Osteocyte (in vitro differentiated cells): ENCODE results near the gene UBL4B. TPM values are rescaled to one million over a fixed set of nuclear protein-coding genes. Genes with fewer than 3 reads are reported as not detected.

Experiments used
- DNase-seq: peaks from one replicate; pipeline ENCODE4 v3.0.0; 2021; ENCODE audit warnings: mixed read lengths; ENCODE audit not compliant: unreplicated experiment; ENCODE audit errors: extremely low spot score
- H3K27ac Mint-ChIP-seq: one replicate; pipeline ENCODE4 v1.8.0; 2021; ENCODE audit warnings: mild to moderate bottlenecking, mixed read lengths; ENCODE audit not compliant: unreplicated experiment
- H3K27me3 Mint-ChIP-seq: one replicate; pipeline ENCODE4 v1.8.0; 2021; ENCODE audit warnings: mixed read lengths; ENCODE audit not compliant: unreplicated experiment
- H3K36me3 Mint-ChIP-seq: one replicate; pipeline ENCODE4 v1.8.0; 2021; ENCODE audit warnings: mixed read lengths; ENCODE audit not compliant: unreplicated experiment
- H3K4me1 Mint-ChIP-seq: one replicate; pipeline ENCODE4 v1.8.0; 2021; ENCODE audit warnings: mixed read lengths; ENCODE audit not compliant: unreplicated experiment
- H3K4me3 Mint-ChIP-seq: one replicate; pipeline ENCODE4 v1.8.0; 2021; ENCODE audit warnings: mild to moderate bottlenecking, moderate library complexity, mixed read lengths; ENCODE audit not compliant: unreplicated experiment
- H3K9me3 Mint-ChIP-seq: one replicate; pipeline ENCODE4 v1.8.0; 2021; ENCODE audit warnings: mixed read lengths; ENCODE audit not compliant: unreplicated experiment
- CTCF ChIP-seq: fragments of 200-600 bp; sonication (generic); IDR thresholded peaks from 2 replicates; pipeline ENCODE4 v1.5.0; 2021; ENCODE audit warnings: antibody characterized with exemption, mild to moderate bottlenecking, moderate library complexity
- long read RNA-seq: library from polyadenylated mRNA; unstranded; transcript quantifications from one replicate; pipeline ENCODE4 v2.0.0, GENCODE V29; 2021
- total RNA-seq: library from RNA; stranded (reverse); gene quantifications from 2 replicates; pipeline ENCODE4 v1.2.1, GENCODE V29; 2021

The UBL4B gene
- not detected in 2 replicates for total RNA-seq
- long read RNA-seq = 0 reads

DNA sequence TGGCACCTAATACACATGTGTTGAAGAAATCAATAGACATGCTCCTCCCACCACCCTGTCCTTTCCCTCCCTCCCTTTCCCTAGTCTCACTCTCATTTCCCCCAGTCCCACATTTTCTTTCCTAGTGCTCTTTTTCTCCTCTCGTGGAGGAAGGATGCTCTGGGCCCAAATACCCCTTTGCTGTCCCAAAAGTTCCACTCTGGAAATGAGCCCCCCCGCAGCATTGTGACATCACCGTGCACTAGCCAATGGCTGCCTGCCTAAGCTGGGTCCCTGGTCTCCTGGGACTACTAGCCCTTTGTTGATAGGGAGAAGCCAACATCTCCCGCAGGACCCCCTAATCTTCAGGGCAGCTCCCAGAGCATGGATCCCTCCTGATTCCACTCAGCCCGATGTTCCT is at the start of gene UBL4B:
UBL4B (plus strand) TSS at position 301 of the 400 bp plus-strand sequence; CDS start at position 393, 92 bp downstream.
- Mint-ChIP-seq H3K36me3 (no peaks in the 10 kb centered on the region), H3K4me3 (no peak within 1 kb of the TSS), H3K27ac (no peak within 1 kb of the TSS), H3K9me3 (no peaks in the 10 kb centered on the region), H3K4me1 (peaks cover 4% of the 10 kb centered on the region), H3K27me3 (peaks cover 56% of the 10 kb centered on the region)
- no peak for TF ChIP-seq CTCF
- DNase-seq = no peak

GRCh38 chr1:110062612-110063011 is 49.6 kb upstream of the UBL4B start:
- Mint-ChIP-seq H3K4me1 (peaks cover 4% of the 10 kb centered on the region), H3K36me3 (peaks cover 17% of the 10 kb centered on the region), H3K4me3 (no peak overlapping the region), H3K27ac (no peak overlapping the region), H3K27me3 (peaks cover 16% of the 10 kb centered on the region), H3K9me3 (no peaks in the 10 kb centered on the region)
- TF ChIP-seq CTCF = no peak
- DNase-seq = no peak

DNA sequence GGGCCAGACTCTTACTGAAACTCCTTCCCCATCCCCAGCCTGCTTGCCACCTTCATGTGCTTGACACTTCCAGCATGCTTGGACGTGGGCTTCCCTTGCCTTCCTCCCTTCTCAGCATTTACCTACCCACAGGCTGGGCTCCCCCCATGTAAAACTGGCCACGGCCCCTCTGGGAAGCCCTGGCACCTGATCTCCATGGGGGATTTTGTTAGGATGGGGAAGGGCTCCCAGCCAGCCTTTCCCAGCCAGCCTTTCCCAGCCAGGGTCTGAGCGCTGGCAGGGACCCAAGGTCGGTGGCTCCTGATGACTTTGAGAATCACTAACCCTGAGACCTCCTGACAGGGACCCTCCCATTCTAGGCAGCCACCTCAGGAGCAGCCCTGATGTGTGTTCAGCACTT is 48.5 kb upstream of the UBL4B start:
- no peak for TF ChIP-seq CTCF
- H3K27ac Mint-ChIP-seq = no peak overlapping the region

DNA sequence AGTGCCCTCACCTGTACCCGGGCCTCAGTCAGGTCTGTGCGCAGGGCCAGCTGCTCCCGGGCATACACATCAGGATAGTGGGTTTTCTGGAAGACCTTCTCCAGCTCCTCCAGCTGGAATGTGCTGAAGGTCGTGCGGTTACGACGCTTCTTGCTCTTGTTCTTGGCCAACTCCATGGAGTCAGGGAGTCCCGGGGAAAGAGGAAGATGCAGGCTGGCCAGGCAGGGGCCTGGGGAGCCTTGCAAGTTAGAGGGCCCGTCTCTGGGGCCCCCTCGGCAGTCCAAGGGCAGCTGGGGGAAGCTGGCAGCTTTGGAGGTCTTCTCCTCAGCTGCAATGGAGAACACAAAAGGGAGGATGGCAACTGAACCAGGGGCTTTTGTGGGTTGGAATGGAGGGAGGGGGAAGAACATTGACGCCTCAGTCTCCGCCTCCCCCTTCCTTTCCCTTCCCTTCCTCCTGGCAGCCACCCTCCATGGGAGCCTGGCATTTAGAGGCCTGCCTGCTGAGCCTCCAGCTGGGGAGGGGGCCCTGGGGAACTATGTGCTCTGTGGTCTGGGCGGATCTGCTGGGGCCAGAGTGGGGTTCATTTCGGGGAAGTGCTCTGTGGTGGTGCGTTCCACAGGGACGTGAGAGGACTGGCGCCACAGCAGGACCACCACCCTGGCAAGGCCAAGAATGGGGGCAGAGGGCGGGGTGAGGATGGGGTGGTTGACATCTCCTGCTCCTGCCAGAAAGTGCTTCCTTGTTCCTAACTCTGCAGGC is 47.5 kb upstream of the UBL4B start:
- no peak overlapping the region for H3K27ac Mint-ChIP-seq
- no peak overlapping the region for H3K4me3 Mint-ChIP-seq
- TF ChIP-seq CTCF = no peak
- H3K27me3 Mint-ChIP-seq = peaks cover 30% of the 10 kb centered on the region
- no peaks in the 10 kb centered on the region for H3K9me3 Mint-ChIP-seq
- H3K4me1 Mint-ChIP-seq = peaks cover 7% of the 10 kb centered on the region
- no peak for DNase-seq
- peaks cover 4% of the 10 kb centered on the region for H3K36me3 Mint-ChIP-seq

More for the DNA sequence above, 48.5 kb upstream of the UBL4B start:
- Mint-ChIP-seq H3K4me3 (no peak overlapping the region), H3K4me1 (peaks cover 7% of the 10 kb centered on the region), H3K36me3 (peaks cover 9% of the 10 kb centered on the region), H3K27me3 (peaks cover 27% of the 10 kb centered on the region), H3K9me3 (no peaks in the 10 kb centered on the region)
- no peak for DNase-seq

DNA sequence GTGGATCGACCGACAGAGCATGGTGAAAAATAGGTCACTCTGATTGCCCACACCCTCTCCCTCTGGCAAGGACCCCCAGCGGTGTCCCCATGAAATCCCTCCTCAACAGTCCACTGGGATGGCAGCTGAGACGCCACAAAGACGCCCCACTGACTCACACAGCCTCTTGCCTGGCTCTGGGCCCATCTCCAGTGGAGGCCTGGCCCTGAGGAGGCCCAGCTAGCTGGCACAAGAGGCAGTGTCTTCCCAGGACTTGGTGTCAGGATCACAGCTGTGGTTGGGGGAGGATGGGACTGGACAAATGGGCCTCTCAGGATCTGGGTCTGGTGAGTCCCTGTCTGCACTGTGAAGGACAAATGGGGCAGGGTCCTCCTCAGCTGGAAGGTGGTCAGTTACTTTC is 46.4 kb upstream of the UBL4B start:
- no peak for DNase-seq
- Mint-ChIP-seq H3K27ac (no peak overlapping the region), H3K36me3 (no peaks in the 10 kb centered on the region), H3K4me3 (no peak overlapping the region), H3K27me3 (peaks cover 35% of the 10 kb centered on the region), H3K4me1 (peaks cover 7% of the 10 kb centered on the region), H3K9me3 (no peaks in the 10 kb centered on the region)
- no peak for TF ChIP-seq CTCF
